H9 (cell line): ENCODE data around the gene ASCC1. TPM values are rescaled to one million over a fixed set of nuclear protein-coding genes. Genes with fewer than 3 reads are reported as not detected.

Source experiments
- DNase-seq: peaks from one replicate; pipeline ENCODE4 v3.0.0-alpha.2; 2017
- H2AFZ ChIP-seq: one replicate; pipeline ENCODE4 v1.6.1; 2013; ENCODE audit warnings: mild to moderate bottlenecking, low read length, control low read depth, moderate library complexity
- H2AK5ac ChIP-seq: 2 replicates; pipeline ENCODE4 v1.6.1; 2013; ENCODE audit warnings: low read length, control low read depth, mixed read lengths; ENCODE audit not compliant: insufficient read length
- H2BK120ac ChIP-seq: one replicate; pipeline ENCODE4 v1.6.1; 2013; ENCODE audit warnings: low read depth, mild to moderate bottlenecking, low read length, control low read depth, inconsistent platforms; ENCODE audit not compliant: poor library complexity, severe bottlenecking
- H2BK12ac ChIP-seq: 2 replicates; pipeline ENCODE4 v1.6.1; 2013; ENCODE audit warnings: low read length, control low read depth, mixed read lengths, low read depth; ENCODE audit not compliant: insufficient read length
- H2BK15ac ChIP-seq: 2 replicates; pipeline ENCODE4 v1.6.1; 2013; ENCODE audit warnings: low read depth, low read length, control low read depth
- H2BK20ac ChIP-seq: one replicate; pipeline ENCODE4 v1.6.1; 2013; ENCODE audit warnings: low read depth, mild to moderate bottlenecking, low read length, control low read depth, inconsistent platforms; ENCODE audit not compliant: poor library complexity, severe bottlenecking
- H2BK5ac ChIP-seq: 2 replicates; pipeline ENCODE4 v1.6.1; 2013; ENCODE audit warnings: low read length, control low read depth, mixed read lengths; ENCODE audit not compliant: insufficient read length
- H3K14ac ChIP-seq: 2 replicates; pipeline ENCODE4 v1.6.1; 2013; ENCODE audit warnings: low read length, control low read depth; ENCODE audit not compliant: insufficient read depth
- H3K18ac ChIP-seq: 2 replicates; pipeline ENCODE4 v1.6.1; 2013; ENCODE audit warnings: low read depth, mild to moderate bottlenecking, mixed read lengths, low read length, control low read depth; ENCODE audit not compliant: insufficient read length
- H3K23ac ChIP-seq: 2 replicates; pipeline ENCODE4 v1.6.1; 2013; ENCODE audit warnings: low read length, control low read depth, mixed read lengths, low read depth; ENCODE audit not compliant: insufficient read length
- H3K23me2 ChIP-seq: 2 replicates; pipeline ENCODE4 v1.6.1; 2013; ENCODE audit warnings: low read depth, mild to moderate bottlenecking, mixed read lengths, low read length, control low read depth; ENCODE audit not compliant: insufficient read length, poor library complexity, severe bottlenecking
- H3K27ac ChIP-seq: 2 replicates; pipeline ENCODE4 v1.5.1; 2013; ENCODE audit warnings: low read length, control low read depth, mixed read lengths, low read depth; ENCODE audit not compliant: insufficient read length
- H3K27me3 ChIP-seq: 2 replicates; pipeline ENCODE4 v1.6.1; 2013; ENCODE audit warnings: low read length, control low read depth, inconsistent platforms; ENCODE audit not compliant: insufficient read depth
- H3K4ac ChIP-seq: 2 replicates; pipeline ENCODE4 v1.6.1; 2013; ENCODE audit warnings: low read depth, mild to moderate bottlenecking, control low read depth, inconsistent platforms, low read length, moderate library complexity
- H3K4me1 ChIP-seq: 2 replicates; pipeline ENCODE4 v1.6.1; 2013; ENCODE audit warnings: low read length, control low read depth, inconsistent platforms; ENCODE audit not compliant: insufficient read depth
- H3K4me2 ChIP-seq: 2 replicates; pipeline ENCODE4 v1.6.1; 2013; ENCODE audit warnings: low read length, control low read depth, mixed read lengths; ENCODE audit not compliant: insufficient read length, insufficient read depth
- H3K56ac ChIP-seq: 2 replicates; pipeline ENCODE4 v1.6.1; 2013; ENCODE audit warnings: low read depth, mild to moderate bottlenecking, mixed read lengths, low read length, control low read depth; ENCODE audit not compliant: insufficient read length
- H3K79me1 ChIP-seq: 2 replicates; pipeline ENCODE4 v1.6.1; 2013; ENCODE audit warnings: low read depth, mild to moderate bottlenecking, moderate library complexity, low read length, control low read depth, inconsistent platforms; ENCODE audit not compliant: insufficient read depth, poor library complexity, severe bottlenecking
- H3K79me2 ChIP-seq: 2 replicates; pipeline ENCODE4 v1.6.1; 2013; ENCODE audit warnings: low read length, control low read depth, inconsistent platforms; ENCODE audit not compliant: insufficient read depth
- H3K9ac ChIP-seq: 2 replicates; pipeline ENCODE4 v1.6.1; 2013; ENCODE audit warnings: low read length, control low read depth, mixed read lengths; ENCODE audit not compliant: insufficient read length; ENCODE audit errors: extremely low read depth
- H3K9me3 ChIP-seq: one replicate; pipeline ENCODE4 v1.6.1; 2013; ENCODE audit warnings: low read depth, low read length, inconsistent platforms; ENCODE audit not compliant: control insufficient read depth
- H3T11ph ChIP-seq: one replicate; pipeline ENCODE4 v1.6.1; 2013; ENCODE audit warnings: mild to moderate bottlenecking, low read length, control low read depth, inconsistent platforms
- H4K20me1 ChIP-seq: one replicate; pipeline ENCODE4 v1.6.1; 2013; ENCODE audit not compliant: control insufficient read depth, insufficient read length, insufficient read depth
- H4K5ac ChIP-seq: 2 replicates; pipeline ENCODE4 v1.6.1; 2013; ENCODE audit warnings: low read depth, mild to moderate bottlenecking, mixed read lengths, low read length, control low read depth; ENCODE audit not compliant: insufficient read length
- H4K8ac ChIP-seq: replicated peaks from 2 replicates; pipeline ENCODE4 v1.6.1; 2013; ENCODE audit warnings: low read length, control low read depth, mixed read lengths, low read depth; ENCODE audit not compliant: insufficient read length
- H4K91ac ChIP-seq: 2 replicates; pipeline ENCODE4 v1.6.1; 2013; ENCODE audit warnings: low read depth, mild to moderate bottlenecking, moderate library complexity, mixed read lengths, low read length, control low read depth; ENCODE audit not compliant: insufficient read length
- H3K27ac Mint-ChIP-seq, 3 experiments: 2 replicates in 2 of 3; 3 replicates in 1 of 3; pipeline ENCODE4 v1.8.0; 2020 to 2021; ENCODE audit warnings: mixed read lengths in 3 of 3, mild to moderate bottlenecking in 1 of 3, moderate library complexity in 1 of 3
- H3K27me3 Mint-ChIP-seq: 2 replicates; pipeline ENCODE4 v1.8.0; 2021; ENCODE audit warnings: low read depth, mild to moderate bottlenecking, moderate library complexity, mixed read lengths
- H3K36me3 Mint-ChIP-seq, 3 experiments: 2 replicates in 2 of 3; 3 replicates in 1 of 3; pipeline ENCODE4 v1.8.0; 2020 to 2021; ENCODE audit warnings: low read depth in 3 of 3, mixed read lengths in 3 of 3; ENCODE audit not compliant: insufficient read depth in 1 of 3
- H3K4me1 Mint-ChIP-seq, 2 experiments: 2 replicates each; pipeline ENCODE4 v1.8.0; 2020; ENCODE audit warnings: mixed read lengths in 2 of 2
- H3K4me3 Mint-ChIP-seq, 2 experiments: 2 replicates in 1 of 2; 3 replicates in 1 of 2; pipeline ENCODE4 v1.8.0; 2020 to 2021; ENCODE audit warnings: mild to moderate bottlenecking in 2 of 2, mixed read lengths in 2 of 2, moderate library complexity in 1 of 2
- H3K9me3 Mint-ChIP-seq, 2 experiments: 2 replicates in 1 of 2; 3 replicates in 1 of 2; pipeline ENCODE4 v1.8.0; 2020; ENCODE audit warnings: mild to moderate bottlenecking in 2 of 2, mixed read lengths in 2 of 2, moderate library complexity in 1 of 2
- CTCF ChIP-seq: fragments of 200-600 bp; sonication (generic); conservative IDR thresholded peaks from 3 replicates; pipeline ENCODE4 v1.8.0; 2021; ENCODE audit warnings: antibody characterized with exemption, mild to moderate bottlenecking
- WGBS: extraction: QIAGEN DNeasy Blood & Tissue Kit; methylation state at CpG from one replicate; pipeline ENCODE4 v1.1.7; 2013; ENCODE audit warnings: missing lambda C conversion rate, low lambda C conversion rate, mixed read lengths; ENCODE audit not compliant: insufficient read length; ENCODE audit errors: extremely low coverage; 5-methylcytosine and 5-hydroxymethylcytosine counted together
- total RNA-seq: library from RNA; stranded (reverse); gene quantifications from 2 replicates; pipeline ENCODE4 v1.2.1, GENCODE V29; 2021

The ASCC1 gene
- total RNA-seq, 1 experiment from 2014 or later = 41.2 TPM

- Histone ChIP-seq H3K14ac (no peak overlapping the region), H2AK5ac (no peak overlapping the region), H3K56ac (no peak overlapping the region), H3K23me2 (peaks cover 4% of the 10 kb centered on the region), H2BK120ac (no peak overlapping the region), H2BK12ac (no peak overlapping the region), H4K20me1 (no peaks in the 10 kb centered on the region), H3K4me2 (peak overlapping the region; percentile 40), H3K4me1 (peaks cover 20% of the 10 kb centered on the region), H4K91ac (no peak overlapping the region), H2BK5ac (no peak overlapping the region), H2AFZ (no peak overlapping the region), H3K27me3 (no peaks in the 10 kb centered on the region), H3K23ac (no peak overlapping the region), H3K9ac (peak overlapping the region; percentile 8), H3K79me2 (no peaks in the 10 kb centered on the region), H2BK15ac (no peak overlapping the region), H3K79me1 (no peaks in the 10 kb centered on the region), H3K9me3 (no peaks in the 10 kb centered on the region), H4K5ac (no peak overlapping the region), H4K8ac (no peak overlapping the region), H3T11ph (no peak overlapping the region), H3K4ac (no peak overlapping the region), H3K27ac (no peak overlapping the region), H3K18ac (no peak overlapping the region), H2BK20ac (no peak overlapping the region)
- peaks cover 55 to 68% of the 10 kb centered on the region in 2 experiments for H3K4me1 Mint-ChIP-seq
- WGBS = no CpG with 5 or more reads among the region's 30 CpGs
- peak; percentile 28; the same call in 1 of the 3 replicates for TF ChIP-seq CTCF
- peak overlapping the region; percentile 97 to 99 (median 99) for H3K27ac Mint-ChIP-seq
- H3K9me3 Mint-ChIP-seq = no peaks in the 10 kb centered on the region; a peak in 1 of 5 replicates
- no peaks in the 10 kb centered on the region; the same call in 1 of the 2 replicates for H3K27me3 Mint-ChIP-seq
- DNase-seq = no peak
- peak overlapping the region; percentile 65 to 81 for H3K4me3 Mint-ChIP-seq
- no peaks in the 10 kb centered on the region for H3K36me3 Mint-ChIP-seq
Measured at GRCh38 chr10:72260976-72261783, 45.1 kb upstream of the ASCC1 start.
